Mesothelial cell of epicardium (in vitro differentiated cells): ENCODE data around the gene SCAP. TPM values are rescaled to one million over a fixed set of nuclear protein-coding genes. Genes with fewer than 3 reads are reported as not detected.

Experiments used
- DNase-seq, 2 experiments: peaks; one replicate each; pipeline ENCODE4 v3.0.0; 2021; ENCODE audit warnings: low spot score in 2 of 2; ENCODE audit not compliant: unreplicated experiment in 2 of 2
- H3K27ac Mint-ChIP-seq: 2 replicates; pipeline ENCODE4 v1.8.0; 2021; ENCODE audit warnings: mixed read lengths
- H3K27me3 Mint-ChIP-seq: 2 replicates; pipeline ENCODE4 v1.8.0; 2021; ENCODE audit warnings: low read depth, mixed read lengths
- H3K36me3 Mint-ChIP-seq: 2 replicates; pipeline ENCODE4 v1.8.0; 2021; ENCODE audit warnings: mixed read lengths
- H3K4me1 Mint-ChIP-seq: 2 replicates; pipeline ENCODE4 v1.8.0; 2021; ENCODE audit warnings: mixed read lengths
- H3K4me3 Mint-ChIP-seq: 2 replicates; pipeline ENCODE4 v1.8.0; 2021; ENCODE audit warnings: mild to moderate bottlenecking, moderate library complexity, mixed read lengths
- H3K9me3 Mint-ChIP-seq: 2 replicates; pipeline ENCODE4 v1.8.0; 2021; ENCODE audit warnings: mixed read lengths
- total RNA-seq: library from RNA; stranded (reverse); gene quantifications from 3 replicates; pipeline ENCODE4 v1.2.1, GENCODE V29; 2021
- TF ChIP-seq, protein P1 (sequence below): fragments of 200-600 bp; sonication (generic); IDR thresholded peaks from one replicate; pipeline ENCODE4 v1.5.0; 2021; ENCODE audit warnings: antibody characterized with exemption; ENCODE audit not compliant: unreplicated experiment

The SCAP gene
- total RNA-seq, 1 donor from 2014 or later: 113 TPM

DNA sequence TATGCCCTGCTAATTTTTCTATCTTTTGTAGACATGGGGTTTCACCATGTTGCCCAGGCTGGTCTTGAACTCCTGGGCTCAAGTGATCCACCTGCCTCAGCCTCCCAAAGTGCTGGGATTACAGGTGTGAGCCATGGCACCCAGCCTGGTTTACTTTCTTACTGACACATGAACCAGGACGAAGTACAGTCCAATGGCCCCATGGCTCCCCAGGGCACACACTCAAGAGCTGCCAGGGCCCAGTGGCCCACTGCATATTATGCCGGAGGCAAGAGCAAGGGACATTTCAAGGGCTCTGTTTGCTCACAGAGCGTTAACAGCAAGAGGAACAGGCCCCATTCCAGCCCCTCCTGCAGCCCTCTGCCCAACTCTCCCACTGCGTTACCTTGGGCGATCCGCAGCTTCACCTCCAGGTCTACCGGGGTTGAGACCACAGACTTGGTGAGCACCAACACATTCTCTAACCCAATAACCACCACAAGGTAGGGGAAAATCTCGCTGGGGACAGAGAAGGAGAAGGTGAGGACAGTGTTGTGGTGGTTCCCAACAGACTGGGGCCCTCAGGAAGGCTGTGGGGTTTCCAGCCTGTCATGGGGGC, 52.1 kb downstream of the SCAP start:
- TF ChIP-seq, protein P1, sequence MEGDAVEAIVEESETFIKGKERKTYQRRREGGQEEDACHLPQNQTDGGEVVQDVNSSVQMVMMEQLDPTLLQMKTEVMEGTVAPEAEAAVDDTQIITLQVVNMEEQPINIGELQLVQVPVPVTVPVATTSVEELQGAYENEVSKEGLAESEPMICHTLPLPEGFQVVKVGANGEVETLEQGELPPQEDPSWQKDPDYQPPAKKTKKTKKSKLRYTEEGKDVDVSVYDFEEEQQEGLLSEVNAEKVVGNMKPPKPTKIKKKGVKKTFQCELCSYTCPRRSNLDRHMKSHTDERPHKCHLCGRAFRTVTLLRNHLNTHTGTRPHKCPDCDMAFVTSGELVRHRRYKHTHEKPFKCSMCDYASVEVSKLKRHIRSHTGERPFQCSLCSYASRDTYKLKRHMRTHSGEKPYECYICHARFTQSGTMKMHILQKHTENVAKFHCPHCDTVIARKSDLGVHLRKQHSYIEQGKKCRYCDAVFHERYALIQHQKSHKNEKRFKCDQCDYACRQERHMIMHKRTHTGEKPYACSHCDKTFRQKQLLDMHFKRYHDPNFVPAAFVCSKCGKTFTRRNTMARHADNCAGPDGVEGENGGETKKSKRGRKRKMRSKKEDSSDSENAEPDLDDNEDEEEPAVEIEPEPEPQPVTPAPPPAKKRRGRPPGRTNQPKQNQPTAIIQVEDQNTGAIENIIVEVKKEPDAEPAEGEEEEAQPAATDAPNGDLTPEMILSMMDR: no peak
- Mint-ChIP-seq H3K36me3 (peaks cover 12% of the 10 kb centered on the region), H3K4me3 (no peak overlapping the region), H3K4me1 (peaks cover 4% of the 10 kb centered on the region), H3K27me3 (no peaks in the 10 kb centered on the region), H3K27ac (no peak overlapping the region), H3K9me3 (no peaks in the 10 kb centered on the region)
- DNase-seq: no peak

DNA sequence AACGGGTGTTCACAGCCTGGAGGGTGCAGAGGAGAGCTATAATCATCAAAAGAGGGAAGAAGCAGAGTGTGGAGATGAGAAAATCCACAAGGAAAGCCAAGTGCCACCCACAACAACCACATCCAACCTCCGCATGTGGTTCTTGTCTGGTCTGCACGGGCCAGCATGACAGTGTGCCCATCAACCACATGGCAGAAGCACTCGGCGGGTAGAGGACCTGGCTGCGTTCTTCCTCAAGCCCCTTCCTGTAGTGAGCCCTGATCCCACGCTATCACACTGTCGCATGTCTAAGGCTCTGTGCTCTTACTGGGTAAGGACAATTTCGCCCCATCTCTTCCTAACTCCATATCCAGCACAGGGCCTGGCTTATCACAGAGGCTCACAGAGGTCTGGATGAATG, 53.0 kb downstream of the SCAP start:
- H3K4me1 Mint-ChIP-seq: peaks cover 4% of the 10 kb centered on the region
- H3K36me3 Mint-ChIP-seq: peaks cover 12% of the 10 kb centered on the region
- H3K27ac Mint-ChIP-seq: peak overlapping the region; percentile 32
- TF ChIP-seq, protein P1: no peak
- DNase-seq: no peak
- H3K9me3 Mint-ChIP-seq: no peaks in the 10 kb centered on the region
- no peaks in the 10 kb centered on the region for H3K27me3 Mint-ChIP-seq
- no peak overlapping the region for H3K4me3 Mint-ChIP-seq

DNA sequence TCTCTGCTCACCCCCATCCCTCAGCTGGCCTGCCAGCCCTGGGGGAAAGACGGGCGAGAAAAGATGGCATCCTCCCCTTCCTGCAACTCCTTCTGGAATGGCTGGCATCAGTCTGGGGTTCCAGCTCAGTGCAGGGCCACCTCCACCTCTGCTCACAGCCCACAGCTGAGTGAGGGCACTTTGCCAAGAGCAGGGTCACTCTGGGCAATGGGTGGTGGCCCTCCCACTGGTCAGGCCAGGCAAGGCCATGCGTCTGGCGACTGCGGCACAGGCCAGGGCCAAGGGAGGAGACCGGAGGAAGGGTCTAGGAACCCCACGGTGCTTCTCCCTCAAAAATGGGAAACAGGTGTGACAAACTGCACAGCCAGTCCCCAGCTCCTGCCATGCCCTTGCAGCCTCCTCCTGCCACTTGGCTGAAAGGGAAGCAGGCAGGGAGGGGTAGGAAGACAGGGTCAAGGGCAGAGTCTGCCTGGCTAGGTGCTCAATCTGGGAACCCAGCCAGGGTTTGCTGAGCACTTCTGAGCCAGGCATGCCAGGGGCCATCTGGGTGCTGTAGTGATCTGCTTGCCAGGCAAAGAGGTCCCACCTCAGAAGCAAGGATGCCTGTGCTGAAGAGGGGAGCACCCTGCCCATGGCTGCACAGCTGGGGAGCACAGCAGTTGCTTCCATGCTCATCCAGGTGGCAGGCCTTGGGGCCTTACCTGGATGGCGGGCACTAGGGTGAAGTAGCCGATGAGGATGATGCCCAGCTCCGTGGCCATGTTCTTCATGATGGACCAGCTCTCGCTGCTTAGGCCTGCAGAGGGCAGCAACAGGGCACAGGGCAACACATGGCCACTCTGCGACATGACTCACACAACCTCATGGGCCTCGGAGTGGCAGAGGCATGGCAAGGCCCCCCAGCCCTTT, 53.7 kb downstream of the SCAP start:
- H3K9me3 Mint-ChIP-seq: no peaks in the 10 kb centered on the region
- H3K27ac Mint-ChIP-seq: peak overlapping the region; percentile 94
- H3K27me3 Mint-ChIP-seq: no peaks in the 10 kb centered on the region
- H3K4me3 Mint-ChIP-seq: no peak overlapping the region
- H3K36me3 Mint-ChIP-seq: peaks cover 12% of the 10 kb centered on the region
- TF ChIP-seq, protein P1: no peak
- DNase-seq: no peak
- peaks cover 4% of the 10 kb centered on the region for H3K4me1 Mint-ChIP-seq

DNA sequence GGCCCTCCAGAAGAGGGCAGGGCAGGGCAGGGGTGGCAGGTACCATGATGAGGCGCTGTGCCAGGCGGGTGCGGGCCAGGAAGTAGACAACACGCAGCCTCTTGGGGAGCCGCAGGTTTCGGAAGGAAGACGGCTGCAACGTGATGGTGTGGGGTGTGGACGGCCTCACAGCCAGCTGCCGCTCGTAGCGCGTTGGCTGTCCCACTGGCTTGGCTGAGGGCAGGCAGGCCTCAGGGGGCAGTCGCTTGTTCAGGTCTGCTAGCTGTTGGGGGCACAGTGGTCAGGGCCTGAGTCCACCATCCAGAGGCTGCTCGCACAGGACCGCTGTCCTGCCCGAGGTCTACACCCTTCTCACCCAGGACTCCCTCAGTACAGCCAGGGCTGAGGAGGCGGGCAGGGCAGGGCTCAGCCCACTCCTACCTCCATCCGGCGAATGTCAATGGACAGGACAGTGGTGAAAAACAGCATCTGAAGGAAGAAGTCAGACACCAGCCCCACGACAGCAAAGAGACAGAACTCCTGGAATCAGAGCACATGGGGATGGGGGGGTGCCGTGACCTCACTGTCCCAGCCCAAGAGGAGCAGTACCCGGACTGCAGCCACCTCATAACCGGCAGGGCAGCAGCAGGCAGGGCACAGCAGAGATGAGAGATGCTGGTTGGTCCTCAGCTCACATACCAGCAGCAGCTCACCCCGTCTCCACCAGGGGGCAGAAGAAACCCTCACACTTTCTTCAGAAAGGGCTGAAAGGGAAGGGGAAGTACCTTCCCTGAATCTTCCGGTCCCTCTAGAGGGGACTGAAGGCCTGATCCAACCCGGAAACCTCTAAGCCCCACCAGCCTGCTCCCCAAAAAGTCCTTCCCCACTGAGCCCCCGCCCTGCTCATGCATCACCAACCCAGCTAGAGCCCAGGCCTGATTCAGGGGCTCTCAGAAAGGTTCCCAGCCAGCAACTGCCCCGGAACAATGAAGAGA, 54.9 kb downstream of the SCAP start:
- peak; percentile 59 to 91 for DNase-seq
- Mint-ChIP-seq H3K9me3 (no peaks in the 10 kb centered on the region), H3K4me1 (peaks cover 4% of the 10 kb centered on the region), H3K27me3 (no peaks in the 10 kb centered on the region), H3K36me3 (peaks cover 12% of the 10 kb centered on the region), H3K4me3 (no peak overlapping the region), H3K27ac (peak overlapping the region; percentile 94)
- TF ChIP-seq, protein P1: peak; percentile 94

DNA sequence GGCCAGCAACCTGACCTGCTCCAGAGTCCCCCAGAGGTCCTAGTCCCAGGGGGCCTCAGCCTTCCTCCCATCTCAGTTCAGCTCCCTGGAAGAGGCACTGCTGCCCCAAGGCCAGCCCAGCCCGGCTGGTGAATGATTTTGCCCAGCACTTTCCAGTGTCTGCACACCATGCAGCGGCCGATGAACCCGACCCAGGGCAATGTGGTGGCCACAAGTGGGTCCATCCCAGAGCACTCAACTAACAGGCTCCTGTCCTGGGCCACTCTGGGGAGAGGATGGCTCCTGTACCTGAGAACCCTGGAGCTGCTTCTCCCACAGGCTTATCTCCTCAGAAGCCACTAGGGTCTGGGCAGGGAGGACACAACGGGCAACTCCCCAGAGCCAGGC, 55.7 kb downstream of the SCAP start:
- H3K27ac Mint-ChIP-seq: no peak overlapping the region
- peaks cover 4% of the 10 kb centered on the region for H3K4me1 Mint-ChIP-seq
- TF ChIP-seq, protein P1: no peak
- H3K9me3 Mint-ChIP-seq: no peaks in the 10 kb centered on the region
- no peaks in the 10 kb centered on the region for H3K27me3 Mint-ChIP-seq
- peaks cover 10% of the 10 kb centered on the region for H3K36me3 Mint-ChIP-seq
- DNase-seq: no peak
- H3K4me3 Mint-ChIP-seq: no peak overlapping the region
